HCT116 (cell line): ENCODE measurements around the gene CIBAR2.

Experiments used
- EZH2 ChIP-seq: fragments of 200-600 bp; sonication (generic); IDR thresholded peaks from 2 replicates; pipeline ENCODE4 v1.6.1; 2017; ENCODE audit warnings: antibody characterized with exemption, mixed run types
- EZH2phosphoT487 ChIP-seq: fragments of 200-600 bp; IDR thresholded peaks from 2 replicates; pipeline ENCODE4 v1.6.1; 2018; ENCODE audit warnings: antibody characterized with exemption, borderline replicate concordance
- POLR2A ChIP-seq: IDR thresholded peaks from 2 replicates; pipeline ENCODE4 v1.7.0; 2011; ENCODE audit warnings: borderline replicate concordance; ENCODE audit not compliant: insufficient read depth, insufficient read length; ENCODE audit errors: extremely low read depth
- POLR2AphosphoS5 ChIP-seq: IDR thresholded peaks from 2 replicates; pipeline ENCODE4 v1.6.1; 2011; ENCODE audit warnings: mild to moderate bottlenecking, low read depth, low read length, moderate library complexity
- RAD21 ChIP-seq: IDR thresholded peaks from 2 replicates; pipeline ENCODE4 v1.6.1; 2012; ENCODE audit warnings: low read depth, mild to moderate bottlenecking
- SP1 ChIP-seq: IDR thresholded peaks from 2 replicates; pipeline ENCODE4 v1.6.1; 2012; ENCODE audit warnings: low read depth
- YY1 ChIP-seq: IDR thresholded peaks from 2 replicates; pipeline ENCODE4 v1.6.1; 2011; ENCODE audit warnings: low read length, low read depth, moderate library complexity, mild to moderate bottlenecking; ENCODE audit not compliant: insufficient replicate concordance; ENCODE audit errors: extremely low read depth
- TF ChIP-seq, protein P1 (sequence below), 3 experiments: fragments of 200-600 bp in 1 of 3; sonication (generic) in 1 of 3; IDR thresholded peaks in 2 of 3; conservative IDR thresholded peaks in 1 of 3; 2 replicates each; pipeline ENCODE4 v1.5.1; 2012 to 2017; ENCODE audit warnings: low read depth in 2 of 3, low read length in 2 of 3, antibody characterized with exemption in 1 of 3, borderline replicate concordance in 1 of 3, control low read depth in 1 of 3, mild to moderate bottlenecking in 1 of 3, mixed read lengths in 1 of 3, mixed run types in 1 of 3, moderate library complexity in 1 of 3; ENCODE audit not compliant: insufficient read depth in 1 of 3
- TF ChIP-seq, protein P2 (sequence below): IDR thresholded peaks from 2 replicates; pipeline ENCODE4 v1.6.1; 2012; ENCODE audit warnings: low read depth

DNA sequence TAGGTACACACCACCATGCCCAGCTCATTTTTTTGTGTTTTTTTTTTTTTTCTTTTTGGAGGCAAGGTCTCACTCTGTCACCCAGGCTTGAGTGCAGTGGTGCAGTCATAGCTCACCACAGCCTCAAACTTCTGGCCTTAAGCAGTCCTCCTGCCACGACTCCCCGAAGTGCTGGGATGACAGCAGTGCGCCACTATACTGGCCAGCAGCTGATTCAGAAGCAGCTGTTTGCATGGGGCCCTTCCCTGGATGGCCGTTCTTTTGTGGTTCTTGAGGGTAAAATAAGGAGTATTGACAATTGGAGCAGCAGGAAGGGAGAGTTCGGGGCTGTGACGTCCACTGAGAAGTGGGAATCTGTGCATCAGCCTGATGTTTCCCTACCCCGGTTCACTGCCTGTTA lies 43.1 kb downstream of the CIBAR2 start:
- TF ChIP-seq YY1, result no peak
- TF ChIP-seq POLR2A, result no peak
- TF ChIP-seq, protein P1, sequence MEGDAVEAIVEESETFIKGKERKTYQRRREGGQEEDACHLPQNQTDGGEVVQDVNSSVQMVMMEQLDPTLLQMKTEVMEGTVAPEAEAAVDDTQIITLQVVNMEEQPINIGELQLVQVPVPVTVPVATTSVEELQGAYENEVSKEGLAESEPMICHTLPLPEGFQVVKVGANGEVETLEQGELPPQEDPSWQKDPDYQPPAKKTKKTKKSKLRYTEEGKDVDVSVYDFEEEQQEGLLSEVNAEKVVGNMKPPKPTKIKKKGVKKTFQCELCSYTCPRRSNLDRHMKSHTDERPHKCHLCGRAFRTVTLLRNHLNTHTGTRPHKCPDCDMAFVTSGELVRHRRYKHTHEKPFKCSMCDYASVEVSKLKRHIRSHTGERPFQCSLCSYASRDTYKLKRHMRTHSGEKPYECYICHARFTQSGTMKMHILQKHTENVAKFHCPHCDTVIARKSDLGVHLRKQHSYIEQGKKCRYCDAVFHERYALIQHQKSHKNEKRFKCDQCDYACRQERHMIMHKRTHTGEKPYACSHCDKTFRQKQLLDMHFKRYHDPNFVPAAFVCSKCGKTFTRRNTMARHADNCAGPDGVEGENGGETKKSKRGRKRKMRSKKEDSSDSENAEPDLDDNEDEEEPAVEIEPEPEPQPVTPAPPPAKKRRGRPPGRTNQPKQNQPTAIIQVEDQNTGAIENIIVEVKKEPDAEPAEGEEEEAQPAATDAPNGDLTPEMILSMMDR (IDR thresholded peaks at IDR 0.05 in 2 of 3, conservative IDR thresholded peaks at IDR 0.05 in 1 of 3; ENCODE audit: borderline replicate concordance in 1 of 3, insufficient read depth in 1 of 3, low read depth in 2 of 3, low read length in 2 of 3), result no peak
- no peak for TF ChIP-seq POLR2AphosphoS5
- TF ChIP-seq EZH2, result no peak
- TF ChIP-seq, protein P2, sequence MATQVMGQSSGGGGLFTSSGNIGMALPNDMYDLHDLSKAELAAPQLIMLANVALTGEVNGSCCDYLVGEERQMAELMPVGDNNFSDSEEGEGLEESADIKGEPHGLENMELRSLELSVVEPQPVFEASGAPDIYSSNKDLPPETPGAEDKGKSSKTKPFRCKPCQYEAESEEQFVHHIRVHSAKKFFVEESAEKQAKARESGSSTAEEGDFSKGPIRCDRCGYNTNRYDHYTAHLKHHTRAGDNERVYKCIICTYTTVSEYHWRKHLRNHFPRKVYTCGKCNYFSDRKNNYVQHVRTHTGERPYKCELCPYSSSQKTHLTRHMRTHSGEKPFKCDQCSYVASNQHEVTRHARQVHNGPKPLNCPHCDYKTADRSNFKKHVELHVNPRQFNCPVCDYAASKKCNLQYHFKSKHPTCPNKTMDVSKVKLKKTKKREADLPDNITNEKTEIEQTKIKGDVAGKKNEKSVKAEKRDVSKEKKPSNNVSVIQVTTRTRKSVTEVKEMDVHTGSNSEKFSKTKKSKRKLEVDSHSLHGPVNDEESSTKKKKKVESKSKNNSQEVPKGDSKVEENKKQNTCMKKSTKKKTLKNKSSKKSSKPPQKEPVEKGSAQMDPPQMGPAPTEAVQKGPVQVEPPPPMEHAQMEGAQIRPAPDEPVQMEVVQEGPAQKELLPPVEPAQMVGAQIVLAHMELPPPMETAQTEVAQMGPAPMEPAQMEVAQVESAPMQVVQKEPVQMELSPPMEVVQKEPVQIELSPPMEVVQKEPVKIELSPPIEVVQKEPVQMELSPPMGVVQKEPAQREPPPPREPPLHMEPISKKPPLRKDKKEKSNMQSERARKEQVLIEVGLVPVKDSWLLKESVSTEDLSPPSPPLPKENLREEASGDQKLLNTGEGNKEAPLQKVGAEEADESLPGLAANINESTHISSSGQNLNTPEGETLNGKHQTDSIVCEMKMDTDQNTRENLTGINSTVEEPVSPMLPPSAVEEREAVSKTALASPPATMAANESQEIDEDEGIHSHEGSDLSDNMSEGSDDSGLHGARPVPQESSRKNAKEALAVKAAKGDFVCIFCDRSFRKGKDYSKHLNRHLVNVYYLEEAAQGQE, result no peak
- TF ChIP-seq EZH2phosphoT487, result no peak
- no peak for TF ChIP-seq SP1
- no peak for TF ChIP-seq RAD21
